ENCODE results near the gene SERTAD3. TPM values are rescaled to one million over a fixed set of nuclear protein-coding genes. Genes with fewer than 3 reads are reported as not detected.
A peak's percentile ranks its signal among the peaks of the same experiment; 100 is the strongest.
"Not testable (repeated sequence)": the region's sequence is repeated elsewhere in the genome, so short reads cannot be mapped to it uniquely, and the experiment has no call there.

The SERTAD3 gene
- total RNA-seq, 2 experiments from 2014 or later: 13.4 to 13.7 TPM

GRCh38 chr19:40465557-40466218 is 21.6 kb upstream of the SERTAD3 start, which contains the start of gene BLVRB:
Gene BLVRB (minus strand): TSS chr19:40465745. CDS start chr19:40465688, 57 bp downstream.
- H3K27ac Mint-ChIP-seq: peak within 1 kb of the TSS; percentile 85
- peaks cover 34% of the 10 kb centered on the region for H3K4me1 Mint-ChIP-seq
- DNase-seq (peak; percentile 99), ATAC-seq (peak; percentile 88)
- H3K27me3 Mint-ChIP-seq: peaks cover 23% of the 10 kb centered on the region
- no peaks in the 10 kb centered on the region for H3K9me3 Mint-ChIP-seq (ENCODE audit: low read depth)
- CTCF ChIA-PET: interaction anchor here (0.8 to 5.0 kb wide), 24 partner anchors 11 to 168 kb away, joined by 3 to 57 read pairs (median 5); partner anchors contain the start of genes C19orf47, LTBP4, PLD3 and SERTAD1
- H3K36me3 Mint-ChIP-seq: no peaks in the 10 kb centered on the region
- H3K4me3 Mint-ChIP-seq: peak within 1 kb of the TSS; percentile 79

GRCh38 chr19:40465025-40465556 is 21.0 kb upstream of the SERTAD3 start:
- no peak for ATAC-seq
- Mint-ChIP-seq H3K4me1 (peaks cover 34% of the 10 kb centered on the region), H3K27ac (peak overlapping the region; percentile 85), H3K4me3 (peak overlapping the region; percentile 79), H3K9me3 (ENCODE audit: low read depth) (no peaks in the 10 kb centered on the region), H3K36me3 (no peaks in the 10 kb centered on the region), H3K27me3 (peaks cover 23% of the 10 kb centered on the region)
- CTCF ChIA-PET: interaction anchor here (0.8 to 5.0 kb wide), 29 partner anchors 9 to 494 kb away, joined by 3 to 57 read pairs (median 5); partner anchors contain the start of genes C19orf47, LTBP4, PLD3 and PSMC4
- DNase-seq: peak; percentile 78

GRCh38 chr19:40464059-40465024 is 20.2 kb upstream of the SERTAD3 start:
- Mint-ChIP-seq H3K9me3 (ENCODE audit: low read depth) (no peaks in the 10 kb centered on the region), H3K4me3 (peak overlapping the region; percentile 79), H3K4me1 (peaks cover 34% of the 10 kb centered on the region), H3K27ac (peak overlapping the region; percentile 85), H3K36me3 (no peaks in the 10 kb centered on the region), H3K27me3 (peaks cover 23% of the 10 kb centered on the region)
- CTCF ChIA-PET: interaction anchor here (0.6 to 5.0 kb wide), 39 partner anchors 8 to 1976 kb away, joined by 3 to 57 read pairs (median 4); partner anchors contain the start of genes C19orf47, LTBP4, PLD3 and PSMC4
- DNase-seq (peak; percentile 79), ATAC-seq (no peak)

- H3K36me3 Mint-ChIP-seq, H3K4me3 Mint-ChIP-seq: not testable (repeated sequence)
- CTCF ChIA-PET: interaction anchor here (0.6 to 5.0 kb wide), 31 partner anchors 9 to 1977 kb away, joined by 3 to 57 read pairs (median 4); partner anchors contain the start of genes C19orf47, LTBP4, PLD3 and PSMC4
These were observed 19.5 kb upstream of the SERTAD3 start for GRCh38 chr19:40463587-40464037.

GRCh38 chr19:40461669-40462221 is 17.6 kb upstream of the SERTAD3 start:
- Mint-ChIP-seq H3K4me1 (peaks cover 30% of the 10 kb centered on the region), H3K27ac (no peak overlapping the region), H3K4me3 (no peak overlapping the region), H3K36me3 (no peaks in the 10 kb centered on the region), H3K27me3 (peaks cover 7% of the 10 kb centered on the region), H3K9me3 (ENCODE audit: low read depth) (no peaks in the 10 kb centered on the region)
- CTCF ChIA-PET: interaction anchor here (1.2 to 5.0 kb wide), 4 partner anchors 39 to 172 kb away, joined by 4 to 57 read pairs (median 13); no protein-coding TSS in a partner anchor
- no peak for DNase-seq
- ATAC-seq: no peak

More at GRCh38 chr19:40463587-40464037, 19.5 kb upstream of the SERTAD3 start:
- ATAC-seq; DNase-seq; H3K9me3 Mint-ChIP-seq (ENCODE audit: low read depth): not testable (repeated sequence)
- Mint-ChIP-seq H3K27me3 (peaks cover 19% of the 10 kb centered on the region), H3K4me1 (peaks cover 34% of the 10 kb centered on the region), H3K27ac (peak overlapping the region; percentile 36)

GRCh38 chr19:40460185-40460584 is 16.1 kb upstream of the SERTAD3 start:
- H3K27ac Mint-ChIP-seq: no peak overlapping the region
- no peak for ATAC-seq
- H3K9me3 Mint-ChIP-seq (ENCODE audit: low read depth): no peaks in the 10 kb centered on the region
- H3K27me3 Mint-ChIP-seq: no peaks in the 10 kb centered on the region
- no peak overlapping the region for H3K4me3 Mint-ChIP-seq
- CTCF ChIA-PET: no interaction called here
- H3K36me3 Mint-ChIP-seq: no peaks in the 10 kb centered on the region
- no peak for DNase-seq
- H3K4me1 Mint-ChIP-seq: peaks cover 19% of the 10 kb centered on the region

- Mint-ChIP-seq H3K36me3 (no peaks in the 10 kb centered on the region), H3K4me3 (no peak overlapping the region), H3K4me1 (peaks cover 7% of the 10 kb centered on the region), H3K27ac (no peak overlapping the region), H3K9me3 (ENCODE audit: low read depth) (no peaks in the 10 kb centered on the region), H3K27me3 (no peaks in the 10 kb centered on the region)
- ATAC-seq (no peak), DNase-seq (no peak)
- CTCF ChIA-PET: no interaction called here
These were observed 14.5 kb upstream of the SERTAD3 start for GRCh38 chr19:40458597-40458974.

- Mint-ChIP-seq H3K9me3 (ENCODE audit: low read depth) (no peaks in the 10 kb centered on the region), H3K4me3 (no peak overlapping the region), H3K36me3 (no peaks in the 10 kb centered on the region), H3K27ac (no peak overlapping the region), H3K27me3 (no peaks in the 10 kb centered on the region), H3K4me1 (peaks cover 3% of the 10 kb centered on the region)
- DNase-seq (no peak), ATAC-seq (no peak)
- CTCF ChIA-PET: no interaction called here
These were observed 13.9 kb upstream of the SERTAD3 start for GRCh38 chr19:40457953-40458596.

GRCh38 chr19:40457048-40457447 is 12.9 kb upstream of the SERTAD3 start:
- Mint-ChIP-seq H3K9me3 (ENCODE audit: low read depth) (no peaks in the 10 kb centered on the region), H3K27me3 (no peaks in the 10 kb centered on the region), H3K4me1 (no peaks in the 10 kb centered on the region), H3K36me3 (no peaks in the 10 kb centered on the region), H3K27ac (no peak overlapping the region), H3K4me3 (no peak overlapping the region)
- ATAC-seq (no peak), DNase-seq (no peak)
- CTCF ChIA-PET: interaction anchor here (1.3 to 1.7 kb wide), 2 partner anchors 10 to 152 kb away, joined by 3 to 4 read pairs; partner anchors contain the start of gene SPTBN4

GRCh38 chr19:40453943-40454342 is 9.8 kb upstream of the SERTAD3 start:
- CTCF ChIA-PET: interaction anchor here (0.6 to 1.6 kb wide), 5 partner anchors 11 to 1113 kb away, joined by 3 to 8 read pairs (median 6); partner anchors contain the start of gene BLVRB
- H3K27me3 Mint-ChIP-seq: not testable (repeated sequence)

GRCh38 chr19:40453151-40453735 is 9.1 kb upstream of the SERTAD3 start:
- CTCF ChIA-PET: interaction anchor here (1.0 to 1.5 kb wide), 3 partner anchors 12 to 148 kb away, joined by 3 to 8 read pairs (median 6); partner anchors contain the start of gene BLVRB
- no peaks in the 10 kb centered on the region for H3K36me3 Mint-ChIP-seq
- H3K9me3 Mint-ChIP-seq (ENCODE audit: low read depth): no peaks in the 10 kb centered on the region
- H3K4me1 Mint-ChIP-seq: no peaks in the 10 kb centered on the region
- no peaks in the 10 kb centered on the region for H3K27me3 Mint-ChIP-seq
- ATAC-seq (no peak), DNase-seq (no peak)
- H3K4me3 Mint-ChIP-seq: no peak overlapping the region
- H3K27ac Mint-ChIP-seq: no peak overlapping the region

More at GRCh38 chr19:40453943-40454342, 9.8 kb upstream of the SERTAD3 start:
- not testable (repeated sequence) for DNase-seq; H3K4me1 Mint-ChIP-seq; H3K36me3 Mint-ChIP-seq; H3K9me3 Mint-ChIP-seq (ENCODE audit: low read depth); H3K27ac Mint-ChIP-seq; ATAC-seq; H3K4me3 Mint-ChIP-seq

GRCh38 chr19:40452016-40452415 is 7.9 kb upstream of the SERTAD3 start:
- H3K4me3 Mint-ChIP-seq: no peak overlapping the region
- H3K27ac Mint-ChIP-seq: peak overlapping the region; percentile 24
- DNase-seq (no peak), ATAC-seq (no peak)
- H3K36me3 Mint-ChIP-seq: no peaks in the 10 kb centered on the region
- no peaks in the 10 kb centered on the region for H3K9me3 Mint-ChIP-seq (ENCODE audit: low read depth)
- H3K27me3 Mint-ChIP-seq: no peaks in the 10 kb centered on the region
- CTCF ChIA-PET: no interaction called here
- H3K4me1 Mint-ChIP-seq: no peaks in the 10 kb centered on the region
